GM21367 (cell line): Measurements from ENCODE around the gene HDC.

ENCODE experiments used
- ATAC-seq: cut with Tn5 transposase; IDR thresholded peaks from one replicate; pipeline ENCODE4 v1.9.1; 2021; ENCODE audit not compliant: unreplicated experiment

The HDC gene

GRCh38 chr15:50265620-50266019 lies at the start of gene HDC:
TSS of gene HDC (minus strand) at chr15:50265726. CDS start at chr15:50265623, 103 bp downstream.
- no peak for ATAC-seq

DNA sequence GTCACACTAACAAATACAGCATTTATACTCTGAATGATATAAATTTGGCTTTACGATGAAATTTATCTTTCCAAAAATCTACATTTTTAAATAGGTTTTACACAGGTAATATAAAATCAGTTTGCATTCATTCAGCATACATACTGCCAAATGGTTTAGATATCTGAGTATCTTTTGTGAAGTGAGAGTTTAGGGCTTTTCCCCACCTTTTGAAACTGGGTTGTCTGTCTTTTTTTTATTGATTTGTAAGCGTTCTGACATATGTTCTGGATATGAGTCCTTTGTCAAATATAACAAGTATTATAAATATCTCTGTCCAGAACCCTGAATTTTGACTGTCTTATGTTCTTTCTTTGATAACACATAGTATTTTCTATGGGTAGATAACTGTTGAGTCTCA lies 47.1 kb upstream of the HDC start:
- ATAC-seq = no peak

DNA sequence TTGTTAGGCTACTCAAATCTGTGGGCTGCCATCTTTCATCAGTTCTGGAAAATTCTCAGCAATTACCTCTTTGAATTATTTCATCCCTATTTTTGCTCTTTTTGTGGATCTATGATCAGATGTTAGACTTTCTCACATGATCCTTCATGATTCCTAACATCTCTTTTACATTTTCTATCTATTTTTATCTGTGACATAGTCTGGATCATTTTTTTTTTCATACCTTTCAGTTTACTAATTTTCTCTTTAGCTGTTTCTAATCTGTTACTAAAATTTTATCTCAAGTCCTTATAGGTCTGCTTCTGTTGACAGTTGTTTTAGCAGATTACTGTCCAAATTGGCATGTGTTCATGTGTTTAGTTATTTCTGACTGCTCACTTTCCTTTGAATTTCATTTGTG lies 42.3 kb upstream of the HDC start:
- no peak for ATAC-seq

- ATAC-seq = no peak
Observed at GRCh38 chr15:50304836-50305235, 39.3 kb upstream of the HDC start.

GRCh38 chr15:50302581-50302980 lies 37.1 kb upstream of the HDC start:
- ATAC-seq = peak; percentile 58

DNA sequence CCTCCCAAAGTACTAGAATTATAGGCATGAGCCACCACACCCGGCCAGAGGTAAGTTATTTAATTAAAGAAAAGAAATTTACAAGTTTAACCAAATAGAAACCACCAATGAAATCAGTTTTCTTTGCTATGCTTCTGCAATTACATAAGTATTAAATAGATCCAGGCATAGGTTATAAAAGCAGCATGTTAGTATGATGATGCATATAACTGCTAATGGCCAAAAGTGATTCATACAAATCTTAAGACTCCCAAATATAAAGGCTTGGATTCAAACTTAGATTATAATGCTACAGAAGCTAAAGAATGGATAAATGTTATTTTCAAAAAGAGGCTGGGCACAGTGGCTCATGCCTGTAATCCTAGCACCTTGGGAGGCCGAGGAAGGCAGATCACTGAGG lies 32.8 kb upstream of the HDC start:
- ATAC-seq = no peak

DNA sequence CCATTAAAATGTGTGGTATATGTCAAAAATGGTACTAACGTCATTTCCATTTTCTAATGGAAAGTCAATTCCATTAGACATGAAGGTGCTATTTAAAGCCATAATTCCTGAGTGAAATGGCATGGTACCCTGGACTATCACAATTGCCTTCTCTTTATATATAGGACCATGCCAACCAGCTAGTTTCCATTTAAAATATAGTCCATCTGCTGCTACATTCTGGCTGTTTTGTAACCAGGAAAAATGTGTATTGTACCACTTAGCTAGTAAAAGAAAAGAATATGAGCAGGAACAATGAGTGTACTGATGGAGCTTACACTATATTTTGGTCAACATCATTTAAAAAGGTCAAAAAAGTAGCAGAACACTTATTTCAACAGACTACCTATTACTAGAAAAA lies 30.4 kb upstream of the HDC start:
- ATAC-seq = no peak

GRCh38 chr15:50289749-50290148 lies 24.2 kb upstream of the HDC start:
- no peak for ATAC-seq

DNA sequence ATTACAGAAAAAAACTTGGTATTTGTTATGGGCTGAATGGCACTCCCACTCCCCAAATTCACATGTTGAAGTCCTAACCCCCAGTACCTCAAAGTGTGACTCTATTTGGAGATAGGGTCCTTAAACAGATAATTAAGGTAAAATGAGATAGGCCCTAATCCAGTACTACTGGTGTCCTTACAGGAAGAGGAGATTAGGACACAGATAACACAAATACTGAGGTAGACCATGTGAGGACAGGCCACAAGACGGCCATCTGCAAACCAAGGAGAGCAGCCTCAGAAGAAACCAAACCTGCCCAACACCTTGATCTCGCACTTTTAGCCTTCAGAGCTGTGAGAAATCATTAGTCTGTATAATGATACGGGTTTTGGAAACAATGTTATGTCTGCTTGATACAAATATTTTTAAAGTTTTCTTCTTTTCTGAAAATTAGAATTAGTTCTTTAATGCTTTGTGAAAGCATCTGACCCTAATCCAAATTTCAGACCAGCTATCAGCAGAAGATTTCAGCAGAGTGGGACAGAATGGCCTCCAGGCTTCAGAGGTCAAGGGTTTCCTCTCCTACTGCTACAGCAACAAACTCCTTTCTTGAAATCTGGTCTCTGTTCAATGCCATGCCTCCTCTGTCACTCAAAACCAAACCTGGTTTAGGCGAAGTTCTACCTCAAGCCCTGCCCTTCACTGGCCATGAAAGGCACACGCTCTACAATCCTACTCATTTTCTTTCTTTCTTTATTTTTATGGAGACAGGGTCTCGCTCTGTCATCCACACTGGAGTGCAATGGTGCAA lies 22.0 kb upstream of the HDC start:
- no peak for ATAC-seq

DNA sequence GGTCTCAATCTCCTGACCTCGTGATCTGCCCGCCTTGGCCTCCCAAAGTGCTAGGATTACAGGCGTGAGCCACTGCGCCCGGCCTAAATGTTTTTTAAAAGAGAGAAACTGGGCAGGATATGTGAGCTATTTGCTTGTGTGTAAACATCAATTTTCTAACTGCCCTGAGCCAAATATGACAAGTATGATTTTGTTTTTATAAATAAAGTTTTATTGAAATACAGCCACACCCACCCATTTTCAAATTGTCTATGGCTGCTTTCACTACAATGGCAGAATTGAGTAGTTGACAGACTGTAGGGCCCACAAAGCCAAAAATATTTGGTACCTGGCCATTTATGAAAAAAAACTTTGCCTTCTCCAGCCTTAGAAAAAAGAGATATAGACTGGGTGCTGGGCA lies 15.9 kb upstream of the HDC start:
- ATAC-seq = no peak

DNA sequence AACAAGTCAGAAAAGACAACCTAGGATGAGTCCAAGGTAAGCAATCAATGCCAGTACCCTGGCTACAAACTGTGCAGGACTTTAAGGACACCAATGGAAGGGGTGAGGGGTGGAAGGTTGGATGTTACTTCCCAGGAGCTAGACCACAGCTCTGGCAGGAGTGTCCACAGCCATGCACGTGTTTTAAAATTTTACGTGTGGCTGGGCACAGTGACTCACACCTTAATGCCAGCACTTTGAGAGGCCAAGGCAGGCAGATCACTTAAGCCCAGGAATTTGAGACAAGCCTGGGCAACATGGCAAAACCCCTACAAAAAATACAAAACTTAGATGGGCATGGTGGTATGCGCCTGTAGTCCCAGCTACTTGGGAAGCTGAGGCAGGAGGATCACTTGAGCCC lies 14.7 kb upstream of the HDC start:
- ATAC-seq = no peak

DNA sequence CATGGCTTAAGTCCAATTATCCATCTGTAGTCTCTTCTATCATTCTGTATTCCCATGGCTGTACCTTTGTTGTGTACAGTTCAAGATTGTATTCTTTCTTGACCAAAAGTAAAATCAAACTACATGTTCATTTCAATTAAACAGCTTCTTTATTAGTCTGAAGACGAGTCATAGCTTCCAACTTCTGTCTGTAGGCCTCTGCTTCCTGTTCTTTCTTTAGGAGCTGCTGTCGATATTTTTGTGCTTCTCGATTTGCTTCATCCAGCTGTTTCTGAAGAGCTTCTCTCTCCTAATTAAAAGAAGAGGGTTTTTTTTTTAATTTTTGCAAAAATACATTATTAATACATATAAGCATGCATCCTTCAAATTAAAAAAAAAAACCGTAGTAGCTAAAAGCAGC lies 13.0 kb upstream of the HDC start:
- ATAC-seq = no peak

- no peak for ATAC-seq
Observed at GRCh38 chr15:50277370-50277769, 11.8 kb upstream of the HDC start.

GRCh38 chr15:50275908-50276307 lies 10.4 kb upstream of the HDC start:
- no peak for ATAC-seq

DNA sequence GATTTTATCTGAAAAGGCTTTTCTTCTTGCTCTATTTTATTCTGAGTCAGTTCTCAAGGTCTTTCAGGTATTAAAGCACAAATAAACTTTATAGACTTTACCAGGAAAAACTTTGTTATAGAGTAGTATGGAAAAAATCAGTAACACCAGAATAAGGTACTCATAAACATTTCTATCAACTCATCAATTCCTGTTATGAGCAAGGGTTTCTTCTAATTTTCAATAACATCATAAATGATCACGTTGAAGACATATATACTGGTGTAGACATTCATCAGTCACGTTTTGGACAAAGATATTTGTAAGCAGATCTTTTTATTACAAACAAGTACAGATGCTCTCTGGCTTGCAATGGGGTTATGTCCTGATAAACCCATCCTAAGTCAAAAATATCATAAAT lies 9.6 kb upstream of the HDC start:
- ATAC-seq = no peak

DNA sequence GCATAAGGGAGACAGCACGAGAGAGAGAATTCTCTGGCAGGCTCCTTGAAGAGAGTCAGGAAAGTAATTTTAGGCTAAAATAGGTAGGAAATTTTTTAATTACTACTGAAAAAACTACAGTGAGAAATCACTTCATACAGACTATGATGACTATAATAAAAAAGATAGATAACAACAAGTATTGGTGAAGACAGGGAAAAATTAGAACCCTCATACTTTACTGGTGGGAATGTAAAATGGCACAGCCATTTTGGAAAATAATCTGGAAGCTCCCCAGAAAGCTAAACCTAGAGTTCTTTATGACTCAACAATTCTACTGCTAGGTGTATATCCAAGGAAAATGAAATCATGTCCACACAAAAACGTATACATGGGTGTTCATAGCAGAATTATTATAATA lies 2.1 kb upstream of the HDC start:
- no peak for ATAC-seq

DNA sequence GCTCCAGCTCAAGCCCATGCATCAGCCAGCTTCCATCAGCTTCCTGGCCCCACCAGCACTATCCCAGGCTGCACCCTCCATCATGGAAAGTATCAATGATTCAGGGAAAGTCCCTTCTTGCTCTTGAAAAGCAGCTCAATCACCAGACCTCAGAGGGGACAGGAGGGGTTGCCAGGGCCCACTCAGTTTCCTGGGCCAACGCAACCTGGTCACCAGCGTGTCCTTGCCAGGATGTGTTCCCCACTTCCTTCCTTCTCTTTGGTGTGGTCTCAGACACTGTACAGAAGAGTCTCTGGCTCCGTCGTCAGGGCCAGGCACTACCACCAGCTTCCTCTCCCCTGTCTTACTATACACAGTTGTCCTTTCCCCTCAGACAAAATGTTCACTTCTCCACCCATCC lies 3.0 kb downstream of the HDC start:
- ATAC-seq = no peak

- ATAC-seq = no peak
Observed at GRCh38 chr15:50261981-50262380, 3.5 kb downstream of the HDC start.

- ATAC-seq = no peak
Observed at GRCh38 chr15:50260969-50261496, 4.5 kb downstream of the HDC start.

- ATAC-seq = no peak
Observed at GRCh38 chr15:50259276-50259675, 6.2 kb downstream of the HDC start.

DNA sequence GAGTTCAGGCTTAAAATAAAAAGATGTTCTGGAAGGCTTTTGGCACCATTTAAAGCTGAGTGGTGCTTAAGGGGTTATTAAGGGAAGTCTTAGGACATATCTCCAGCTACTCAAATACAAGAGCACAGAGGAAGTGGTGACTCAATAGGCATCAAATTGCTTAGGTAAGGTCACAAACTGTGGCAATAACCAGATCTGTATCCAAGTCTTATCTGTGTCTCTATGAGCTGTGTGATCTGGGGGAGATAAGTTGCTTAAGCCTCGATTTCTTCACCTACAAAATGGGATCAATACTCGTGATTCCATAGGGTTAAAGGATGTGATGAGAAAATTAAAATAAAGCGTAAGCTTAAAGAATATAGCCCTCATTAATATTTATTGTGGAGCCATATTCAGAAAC lies 7.6 kb downstream of the HDC start:
- no peak for ATAC-seq

- ATAC-seq = no peak
Observed at GRCh38 chr15:50257332-50257731, 8.2 kb downstream of the HDC start.
